Motor neuron (in vitro differentiated cells): Measurements from ENCODE around the gene ADAMTS7. TPM values are rescaled to one million over a fixed set of nuclear protein-coding genes. Genes with fewer than 3 reads are reported as not detected.
"Not testable (repeated sequence)": the region's sequence is repeated elsewhere in the genome, so short reads cannot be mapped to it uniquely, and the experiment has no call there.

Source experiments
- ATAC-seq, 8 experiments: fragments of 200-7000 bp; cut with Tn5 transposase; replicated peaks in 6 of 8; 2 replicates each; pipeline ENCODE4 v1.8.0; 2021; ENCODE audit warnings: mild to moderate bottlenecking in 8 of 8, moderate library complexity in 8 of 8
- H3K27ac ChIP-seq, 2 donors: fragments of 250-450 bp; sonication (Bioruptor Pico); 2 replicates each; pipeline ENCODE4 v1.9.0; 2021; ENCODE audit warnings: antibody characterized with exemption in 2 of 2, mild to moderate bottlenecking in 2 of 2, moderate library complexity in 1 of 2
- H3K4me1 ChIP-seq, 2 donors: fragments of 250-450 bp; sonication (Bioruptor Pico); replicated peaks in 1 of 2; 2 replicates each; pipeline ENCODE4 v1.6.1; 2021; ENCODE audit warnings: antibody characterized with exemption in 2 of 2, mild to moderate bottlenecking in 2 of 2, moderate library complexity in 1 of 2
- H3K4me3 ChIP-seq, 5 donors: fragments of 250-450 bp; sonication (Bioruptor Pico); 2 replicates each; pipeline ENCODE4 v1.9.0; 2021; ENCODE audit warnings: antibody characterized with exemption in 5 of 5, mild to moderate bottlenecking in 5 of 5, moderate library complexity in 4 of 5
- WGBS, 10 experiments: fragments of 450-650 bp; shearing (Covaris generic); methylation state at CpG; one replicate each; pipeline ENCODE4 v1.0.0; 2022; 5-methylcytosine and 5-hydroxymethylcytosine counted together
- in situ Hi-C, 9 experiments: fragments of 400-800 bp; cut with MboI; loops; one replicate each; pipeline ENCODE4 v1.15.0; 2021; ENCODE audit warnings: low sequenced_read_pairs in 9 of 9, low pct_unique_long_range_greater_than_20kb in 2 of 9; ENCODE audit not compliant: unreplicated experiment in 9 of 9
- total RNA-seq, 8 experiments: library from RNA; unstranded; fragments of 300-600 nt; gene quantifications; 2 replicates each; pipeline versions ENCODE4 v1.2.3 to v1.2.4, GENCODE V29; 2022

Gene ADAMTS7
- total RNA-seq, 8 experiments from 2014 or later: 2.1 to 9.6 (median 4.3) TPM

DNA sequence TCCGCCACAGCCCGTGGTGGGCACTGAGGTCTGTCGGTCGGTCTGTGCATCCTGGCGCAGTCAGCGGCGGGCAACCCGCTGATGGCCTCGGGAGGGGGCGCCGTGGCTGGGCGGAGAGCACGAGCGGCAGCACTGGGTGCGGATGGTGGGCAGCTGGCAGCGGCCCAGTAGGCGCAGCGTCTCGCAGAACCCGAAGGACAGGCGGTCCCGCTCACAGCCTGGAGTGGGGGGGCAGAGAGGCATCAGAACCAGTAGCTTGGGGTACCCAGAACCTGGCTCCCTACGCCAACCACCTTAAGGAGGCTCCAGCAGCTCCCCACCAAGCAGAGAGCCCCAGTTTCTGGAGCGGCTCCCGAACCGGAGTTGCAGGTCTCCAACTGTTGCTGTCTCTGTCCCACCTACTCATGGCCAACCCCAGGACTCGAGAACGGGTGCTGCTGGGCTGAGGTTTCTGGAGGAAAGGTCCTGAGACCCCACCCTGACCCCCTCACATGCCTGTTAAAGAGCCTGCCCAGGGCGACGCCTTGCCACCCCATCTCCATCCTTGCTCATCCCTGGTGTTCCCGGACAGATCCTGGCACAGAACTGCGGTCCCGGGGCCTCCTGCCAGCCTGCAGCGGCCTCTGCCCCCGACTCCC lies 51.8 kb downstream of the ADAMTS7 start:
- ATAC-seq, H3K4me3 ChIP-seq, in situ Hi-C loops, H3K27ac ChIP-seq: not testable (repeated sequence)
- H3K4me1 ChIP-seq: peaks cover 6 to 19% of the 10 kb centered on the region in 2 donors
- WGBS, 10 experiments: 93 to 100% (median 100%) methylated on average over 1 to 11 of the region's 35 CpGs; no CpG with 5 or more reads in 7 of the 10 experiments

DNA sequence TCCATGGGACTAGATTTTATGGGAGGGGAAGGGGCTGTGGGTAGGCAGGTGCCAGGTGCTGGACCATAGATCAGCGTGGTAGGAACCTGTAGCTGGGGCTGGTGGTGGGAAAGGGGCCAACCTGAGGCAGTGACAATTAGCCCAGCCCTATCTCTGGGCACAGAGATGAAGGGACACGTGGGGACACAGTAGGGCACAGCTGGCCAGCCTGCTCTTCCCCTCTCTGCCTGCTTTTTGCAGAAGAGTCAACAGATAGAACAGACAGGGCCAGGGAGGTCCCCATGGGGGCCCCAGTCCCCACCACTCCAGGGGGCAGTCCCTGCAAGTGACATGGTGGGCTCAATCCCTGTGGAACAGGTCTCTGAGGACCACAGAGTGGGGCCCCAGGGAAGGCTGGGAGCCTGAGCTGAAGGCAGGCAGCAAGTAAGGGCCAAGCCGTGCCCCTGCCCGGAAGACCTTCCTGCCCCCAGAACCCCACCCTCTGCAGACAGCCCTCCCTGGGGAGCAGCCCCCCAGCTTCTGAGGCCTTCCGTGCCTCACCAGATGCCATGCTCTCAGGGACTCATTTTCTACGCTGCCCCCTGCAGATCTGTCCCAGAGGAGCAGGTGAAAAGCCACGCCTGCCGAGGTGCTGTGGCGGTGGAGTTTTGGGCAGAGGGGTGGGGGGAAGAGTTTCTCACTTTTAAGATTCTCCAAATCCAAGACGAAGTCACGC lies 52.6 kb downstream of the ADAMTS7 start:
- no CpG with 5 or more reads among the region's 11 CpGs for WGBS, 10 experiments
- H3K4me3 ChIP-seq, ATAC-seq, H3K27ac ChIP-seq, in situ Hi-C loops: not testable (repeated sequence)
- H3K4me1 ChIP-seq: peaks cover 4 to 19% of the 10 kb centered on the region in 2 donors

DNA sequence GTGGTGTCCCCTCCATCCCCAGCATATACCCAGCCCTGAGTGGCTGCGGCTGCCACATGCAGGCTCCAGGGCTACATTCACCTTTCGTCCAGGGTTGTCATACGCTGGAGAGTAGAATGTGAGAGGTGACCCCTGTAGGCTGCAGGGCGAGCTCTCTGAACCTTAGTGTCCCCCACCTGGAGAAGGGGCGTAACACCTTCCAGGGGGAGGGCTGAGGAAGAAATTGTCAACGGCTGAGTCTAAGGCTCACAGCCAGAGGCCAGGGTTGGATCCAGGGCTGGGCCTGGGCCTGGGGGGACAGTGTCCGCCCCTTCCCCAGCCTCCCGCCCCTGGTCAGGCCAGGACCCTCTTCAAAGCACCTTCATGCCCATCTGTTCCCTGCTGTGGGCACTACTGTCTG lies 53.2 kb downstream of the ADAMTS7 start:
- H3K4me1 ChIP-seq: peaks cover 4 to 19% of the 10 kb centered on the region in 2 donors
- H3K4me3 ChIP-seq, ATAC-seq, H3K27ac ChIP-seq, in situ Hi-C loops: not testable (repeated sequence)
- no CpG with 5 or more reads among the region's 8 CpGs for WGBS, 10 experiments

DNA sequence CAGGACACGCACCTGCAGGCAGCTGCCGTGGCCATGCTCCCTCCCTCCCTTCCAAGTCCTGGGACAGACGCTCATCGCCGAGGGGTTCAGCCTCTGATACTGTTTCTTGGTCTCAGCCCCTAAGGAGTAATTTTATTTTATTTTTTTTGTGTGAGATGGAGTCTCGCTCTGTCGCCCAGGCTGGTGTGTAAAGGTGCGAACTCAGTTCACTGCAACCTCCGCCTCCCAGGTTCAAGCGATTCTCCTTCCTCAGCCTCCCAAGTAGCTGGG lies 53.7 kb downstream of the ADAMTS7 start:
- Histone ChIP-seq H3K4me1 (peaks cover 4 to 19% of the 10 kb centered on the region in 2 donors), H3K27ac (no peak overlapping the region), H3K4me3 (no peak overlapping the region)
- WGBS, 10 experiments: 94 to 100% (median 100%) methylated on average over 2 to 8 of the region's 10 CpGs; no CpG with 5 or more reads in 5 of the 10 experiments
- in situ Hi-C loops: no loop called here
- ATAC-seq: no peak

DNA sequence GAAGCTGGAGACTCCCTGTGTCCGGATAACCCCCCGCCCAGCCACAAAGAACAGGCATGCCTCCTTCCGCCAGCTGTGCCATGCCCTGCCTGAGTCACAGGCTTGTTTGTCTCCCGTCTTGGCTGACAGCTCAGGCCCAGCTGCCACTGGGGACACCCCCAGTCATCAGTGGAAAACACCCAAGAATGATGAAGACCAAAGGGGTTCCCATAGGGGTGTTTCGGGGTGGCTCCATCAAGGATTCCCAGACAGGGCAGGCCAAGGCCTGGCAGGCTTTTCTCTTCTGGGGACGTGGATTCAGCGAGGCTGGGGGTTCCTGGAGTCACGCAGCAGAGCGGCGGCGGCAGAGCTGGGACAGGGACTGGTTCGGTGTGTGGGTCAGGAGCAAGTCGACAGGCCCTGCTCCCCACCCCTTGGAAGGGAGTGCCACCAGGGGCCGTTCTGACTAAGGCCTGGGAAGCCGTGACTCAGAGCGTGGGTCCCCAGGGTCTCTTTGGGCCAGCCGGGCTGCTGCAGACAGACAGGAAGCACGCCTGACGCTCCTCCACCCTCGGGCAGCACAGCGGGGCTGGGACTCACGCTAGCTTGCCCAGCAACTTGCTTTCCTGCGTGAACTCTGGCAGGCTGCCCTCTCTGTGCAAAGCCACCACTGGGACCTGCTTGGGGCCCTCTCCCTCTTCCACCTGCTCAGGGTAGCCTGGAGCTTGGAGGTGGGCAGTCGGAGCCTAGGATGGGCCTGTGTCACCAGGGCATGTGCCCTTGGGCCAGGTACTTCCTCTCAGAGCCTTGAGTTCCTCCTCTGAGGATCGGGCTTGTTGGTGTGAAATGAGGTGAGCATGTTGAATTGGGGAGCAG lies 54.3 kb downstream of the ADAMTS7 start:
- H3K27ac ChIP-seq, in situ Hi-C loops, H3K4me3 ChIP-seq: not testable (repeated sequence)
- peak; percentile 10 to 53 (median 33) for ATAC-seq
- H3K4me1 ChIP-seq: peaks cover 4 to 19% of the 10 kb centered on the region in 2 donors
- WGBS, 10 experiments: 22 to 98% (median 80%) methylated on average over 1 to 7 of the region's 25 CpGs; no CpG with 5 or more reads in 5 of the 10 experiments

DNA sequence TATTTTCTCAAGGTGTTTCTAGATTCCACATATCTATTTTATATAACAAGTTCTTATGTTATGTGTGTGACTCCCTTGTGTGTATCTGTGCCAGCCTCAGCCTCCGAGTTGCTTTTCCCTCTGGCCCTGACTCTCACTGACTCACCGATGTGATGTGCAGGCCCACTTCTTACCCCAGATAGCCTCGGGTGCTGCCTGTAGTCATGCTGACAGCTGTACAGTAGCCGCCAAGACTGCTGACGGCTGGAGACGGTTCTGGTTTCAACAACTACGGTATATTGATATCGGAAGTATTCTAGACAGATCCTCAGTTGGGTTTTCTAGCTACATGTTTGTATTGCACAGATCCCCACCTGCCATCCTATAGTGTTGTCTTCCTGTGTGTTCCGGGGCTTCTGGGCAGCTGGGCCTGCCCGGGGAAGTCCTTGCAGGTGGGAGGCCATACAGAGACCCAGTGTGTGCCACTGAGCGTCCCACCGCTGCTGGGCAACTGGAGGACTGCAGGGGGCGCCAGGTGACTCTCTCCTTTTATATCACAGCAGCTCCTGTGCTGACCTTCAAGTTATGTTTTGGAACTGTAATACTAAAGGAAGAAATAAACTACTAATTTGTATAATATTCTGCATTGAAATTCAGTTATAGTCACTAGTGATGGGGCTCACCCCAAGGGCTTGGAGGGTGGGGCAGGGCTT lies 55.2 kb downstream of the ADAMTS7 start:
- peaks cover 0 to 13% of the 10 kb centered on the region in 2 donors for H3K4me1 ChIP-seq
- H3K27ac ChIP-seq, H3K4me3 ChIP-seq, in situ Hi-C loops: not testable (repeated sequence)
- ATAC-seq: peak; percentile 9 to 80 (median 50)
- WGBS, 10 experiments: 40 to 97% (median 50%) methylated on average over 2 to 5 of the region's 13 CpGs; no CpG with 5 or more reads in 7 of the 10 experiments

DNA sequence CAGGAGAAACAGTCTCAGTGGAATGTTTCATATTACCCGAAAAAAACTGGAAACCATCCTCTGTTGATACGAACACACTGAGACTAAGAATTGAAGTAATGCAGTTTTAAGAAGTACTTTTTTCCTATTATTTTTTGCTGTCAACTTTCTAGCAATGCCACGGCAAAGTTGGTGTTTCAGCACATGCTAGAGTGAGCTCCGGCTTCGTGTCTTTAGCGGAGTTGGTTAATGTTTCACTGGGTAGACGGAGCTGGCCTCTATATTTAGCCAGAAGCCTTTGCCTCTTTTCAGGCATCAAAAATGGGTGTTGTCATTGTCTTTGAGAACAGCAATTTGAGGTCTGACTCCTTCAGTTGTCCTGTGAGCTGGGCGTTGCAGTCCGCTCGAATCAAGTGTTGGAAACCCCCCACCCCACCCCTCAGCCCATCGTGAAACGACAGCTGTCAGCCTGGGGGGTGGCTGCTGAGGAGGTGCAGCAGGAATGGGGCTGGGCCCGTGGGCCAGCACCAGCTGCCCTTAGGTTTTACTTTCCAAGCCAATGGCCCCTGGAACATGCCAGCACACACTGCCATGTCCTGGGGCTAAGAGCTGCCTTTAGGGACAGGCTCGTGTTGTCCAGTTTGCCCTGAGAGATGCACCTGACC lies 56.5 kb downstream of the ADAMTS7 start:
- 36 to 91% (median 41%) methylated on average over 1 to 7 of the region's 14 CpGs; no CpG with 5 or more reads in 1 of the 10 experiments for WGBS, 10 experiments
- in situ Hi-C loops, ATAC-seq, H3K27ac ChIP-seq, H3K4me3 ChIP-seq: not testable (repeated sequence)
- peaks cover 0 to 16% of the 10 kb centered on the region in 2 donors for H3K4me1 ChIP-seq

DNA sequence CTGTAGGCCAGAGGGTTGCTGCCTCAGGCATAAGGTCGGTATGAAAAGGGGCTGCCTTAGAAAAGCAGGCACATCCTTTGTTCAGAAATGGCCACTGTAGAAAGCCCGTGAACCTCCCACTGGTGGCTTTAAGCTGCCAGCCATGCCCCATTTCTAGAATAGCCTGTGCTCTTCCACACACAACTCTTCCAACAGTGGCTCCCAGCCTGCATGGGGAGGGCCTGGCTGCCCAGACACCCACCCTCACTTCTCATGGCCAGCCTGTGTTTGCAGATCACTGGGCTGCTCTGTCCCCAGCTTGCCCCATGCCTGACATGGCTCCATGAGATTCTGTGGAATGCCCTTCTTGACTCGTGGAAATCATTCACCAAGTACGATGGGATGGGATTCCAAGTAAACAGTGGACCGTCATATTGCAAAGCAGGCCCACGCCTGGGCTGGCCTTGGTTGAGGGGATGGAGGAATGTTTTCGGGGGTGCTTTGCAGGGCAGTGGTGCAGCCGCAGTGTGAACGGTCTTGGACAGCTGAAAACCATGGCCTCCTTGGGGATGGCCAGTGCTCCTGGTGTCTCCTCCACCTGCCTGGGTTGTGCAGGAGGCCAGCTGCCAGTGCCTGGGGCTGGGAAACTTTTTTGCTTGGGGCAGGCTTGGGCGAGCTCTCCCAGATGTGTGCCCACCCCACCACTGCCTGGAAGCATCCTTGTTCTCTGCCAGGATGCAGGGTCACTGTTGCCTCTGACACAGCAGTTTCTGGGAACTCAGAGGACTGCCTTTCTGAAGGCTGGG lies 57.3 kb downstream of the ADAMTS7 start:
- WGBS, 10 experiments: no CpG with 5 or more reads among the region's 10 CpGs
- H3K27ac ChIP-seq, ATAC-seq, H3K4me3 ChIP-seq, in situ Hi-C loops: not testable (repeated sequence)
- peaks cover 0 to 16% of the 10 kb centered on the region in 2 donors for H3K4me1 ChIP-seq

DNA sequence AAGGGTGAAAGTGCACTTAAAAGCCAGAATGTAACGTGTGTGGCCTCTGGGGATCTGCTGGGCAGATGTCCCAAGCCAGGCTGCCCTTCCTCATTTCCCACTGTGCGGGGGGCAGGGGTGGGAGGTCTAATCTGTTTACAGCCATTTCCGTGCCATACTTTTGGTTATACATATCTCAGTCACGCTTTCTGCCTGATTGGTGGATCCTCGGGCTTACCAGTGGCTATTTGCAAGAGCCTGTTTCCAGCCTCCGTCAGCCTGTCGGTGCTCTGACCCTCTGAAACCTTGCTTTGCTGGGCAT lies 58.0 kb downstream of the ADAMTS7 start:
- 67 to 100% (median 100%) methylated on average over 1 to 3 of the region's 7 CpGs; no CpG with 5 or more reads in 7 of the 10 experiments for WGBS, 10 experiments
- peaks cover 0 to 16% of the 10 kb centered on the region in 2 donors for H3K4me1 ChIP-seq
- ATAC-seq, H3K27ac ChIP-seq, H3K4me3 ChIP-seq, in situ Hi-C loops: not testable (repeated sequence)

DNA sequence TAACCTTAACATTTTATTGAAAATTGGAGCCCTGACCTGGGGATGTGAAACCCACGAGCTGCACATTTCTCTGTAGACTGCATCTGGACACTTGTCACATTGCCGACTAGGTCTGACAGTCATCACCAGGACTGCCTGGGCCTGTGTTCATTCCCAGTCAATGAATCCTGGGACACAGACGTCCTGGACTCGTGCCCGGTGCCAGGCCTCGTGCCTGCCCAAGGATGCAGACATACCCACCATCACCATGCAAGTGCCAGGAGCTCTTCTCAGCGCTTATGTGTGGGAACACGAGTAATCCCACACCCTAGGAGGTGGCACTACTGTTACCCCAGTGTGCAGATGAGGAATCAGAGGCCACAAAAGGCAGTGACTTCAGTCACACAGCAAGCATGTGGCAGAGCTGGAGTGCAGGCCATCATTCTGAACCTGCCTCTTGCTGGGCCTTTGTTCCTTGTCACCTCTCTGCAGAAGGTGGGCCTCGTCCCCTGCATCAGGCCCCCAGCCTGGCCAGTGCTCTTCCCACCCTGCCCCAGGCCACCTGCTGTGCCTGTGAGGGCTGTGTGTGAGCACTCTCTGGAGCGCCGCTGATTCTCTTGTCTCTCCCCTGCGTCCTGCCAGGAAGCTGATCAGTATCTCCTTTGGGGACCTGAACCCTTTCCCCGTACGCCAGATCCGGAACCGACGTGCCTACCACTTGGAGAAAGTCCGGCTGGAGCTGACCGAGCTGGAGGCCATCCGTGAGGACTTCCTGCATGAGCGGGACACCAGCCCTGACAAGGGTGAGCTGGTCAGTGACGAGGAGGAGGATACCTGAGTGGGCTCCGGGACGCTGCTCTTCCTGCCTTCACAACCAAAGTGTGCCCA lies 58.5 kb downstream of the ADAMTS7 start:
- WGBS, 10 experiments: 80 to 100% (median 80%) methylated on average over 1 of the region's 24 CpGs; no CpG with 5 or more reads in 7 of the 10 experiments
- Histone ChIP-seq H3K27ac (no peak overlapping the region), H3K4me1 (peaks cover 0 to 16% of the 10 kb centered on the region in 2 donors), H3K4me3 (no peak overlapping the region)
- in situ Hi-C loops: no loop called here
- no peak for ATAC-seq

DNA sequence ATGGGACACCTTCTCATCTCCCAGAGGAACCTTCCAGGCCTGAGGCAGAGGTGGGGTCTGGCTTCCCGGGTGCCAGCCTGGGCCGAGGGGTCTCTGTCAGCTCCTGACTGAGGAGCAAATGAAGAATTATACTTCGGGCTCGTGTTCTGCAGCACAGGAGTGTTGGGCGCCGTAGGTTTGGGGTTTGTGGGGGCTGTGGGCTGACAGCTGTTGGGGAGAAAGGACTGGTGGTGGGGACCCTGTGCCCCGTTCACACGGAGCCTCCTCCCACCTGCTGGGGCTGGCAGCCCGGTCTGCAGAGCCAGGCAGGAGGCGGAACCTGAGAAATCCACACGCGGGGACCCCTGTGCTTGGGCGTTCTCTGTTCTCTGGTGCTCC lies 59.7 kb downstream of the ADAMTS7 start:
- Histone ChIP-seq H3K4me1 (peaks cover 0 to 10% of the 10 kb centered on the region in 2 donors), H3K4me3 (no peak overlapping the region), H3K27ac (no peak overlapping the region)
- no peak for ATAC-seq
- WGBS, 10 experiments: no CpG with 5 or more reads among the region's 13 CpGs
- in situ Hi-C loops: no loop called here
